Heart left ventricle (tissue), 13 donors: ENCODE measurements around the gene SORBS1.

Experiments used
- CTCF ChIP-seq, 12 donors: fragments of 200-600 bp; sonication (generic) in 4 of 12; IDR thresholded peaks; one replicate each; pipeline versions ENCODE4 v1.5.0 to v1.8.0; 2018 to 2022; ENCODE audit warnings: antibody characterized with exemption in 12 of 12, mild to moderate bottlenecking in 5 of 12
- POLR2A ChIP-seq, 2 donors: fragments of 450-650 bp; IDR thresholded peaks; one replicate each; pipeline ENCODE4 v1.6.1; 2017; ENCODE audit warnings: antibody characterized with exemption in 2 of 2, mild to moderate bottlenecking in 2 of 2, moderate library complexity in 2 of 2
- donor health status: ischemic (EF 13 %, LVEDD 7.1; RV severe dilation, severe dysfunction).
- donor health status: DM: no; HTN: yes; CAD: no.
- donor health status: DM: no; HTN: no; CAD: no.
- donor health status: ischemic (EF 25% LVEDD 6.9; RV normal size, moderate dysfunction).
- donor health status: ischemic (EF 25% LVEDD 5.7; RV mildly dilated, moderate dysfunction).
- donor health status: ischemic (EF 35%, LVEDD 5.7; RV mildly dilated, moderate dysfunction).
- donor health status: nonischemic (EF 11% LVEDD 7.7; RV severe dilation, severe dysfunction).
- donor health status: DM: yes; HTN: yes; CAD: no.
- donor health status: PGD.
- donor health status: ischemic (EF 29% LVEDD 5.4; RV normal size, mild dysfunction).
- donor health status: nonischemic (EF 23%, LVEDD 6.1; RV moderate dilation, normal function).

GRCh38 chr10:95394161-95394880 lies 166.8 kb downstream of the SORBS1 start:
- TF ChIP-seq CTCF (IDR thresholded peaks at IDR 0.05) (no peak), POLR2A (IDR thresholded peaks at IDR 0.05) (no peak)
